H1 (cell line): ENCODE data around the gene ARHGAP26. TPM values are rescaled to one million over a fixed set of nuclear protein-coding genes. Genes with fewer than 3 reads are reported as not detected.

Source experiments
- BRCA1 ChIP-seq: IDR thresholded peaks from 2 replicates; pipeline ENCODE4 v1.6.1; 2012; ENCODE audit warnings: low read depth, low read length, improper control_type of control experiment
- CHD2 ChIP-seq: IDR thresholded peaks from 2 replicates; pipeline ENCODE4 v1.6.1; 2012; ENCODE audit warnings: low read length, improper control_type of control experiment
- EGR1 ChIP-seq: IDR thresholded peaks from 2 replicates; pipeline ENCODE4 v1.6.1; 2011; ENCODE audit warnings: low read depth, low read length, borderline replicate concordance
- KDM5A ChIP-seq: fragments of 200-600 bp; IDR thresholded peaks from 2 replicates; pipeline ENCODE4 v1.7.1; 2012; ENCODE audit warnings: mild to moderate bottlenecking, low read length, inconsistent platforms, mixed read lengths
- POLR2AphosphoS5 ChIP-seq: IDR thresholded peaks from 2 replicates; pipeline ENCODE4 v1.6.1; 2011; ENCODE audit warnings: low read depth, low read length
- TEAD4 ChIP-seq: IDR thresholded peaks from 2 replicates; pipeline ENCODE4 v1.6.1; 2012; ENCODE audit warnings: low read depth, low read length, inconsistent platforms, mixed read lengths
- polyA plus RNA-seq, 7 experiments: library from polyadenylated mRNA; depleted of rRNA in 3 of 7; stranded (reverse) in 5 of 7; unstranded in 2 of 7; fragments of >200 nt in 5 of 7; fragments of 200-250 nt in 2 of 7; gene quantifications; 1 replicate in 5 of 7; 2 replicates in 1 of 7; 4 replicates in 1 of 7; pipeline versions ENCODE4 v1.2.1 to v1.2.3, GENCODE V29; 2011 to 2013; ENCODE audit warnings: missing spikeins in 2 of 7, mixed read lengths in 2 of 7
- total RNA-seq: library from RNA; stranded (reverse); fragmentation: NEBNext Ultra II Directional; extraction: Animal tissue kit (Norgen Biotek cat#: 25700); gene quantifications from 2 replicates; pipeline ENCODE4 v1.2.1, GENCODE V29; 2021
- TF ChIP-seq, protein P1 (sequence below): IDR thresholded peaks from 2 replicates; pipeline ENCODE4 v1.6.1; 2011; ENCODE audit warnings: low read length, improper control_type of control experiment

ARHGAP26 gene
- total and polyA plus RNA-seq, 2 of the 8 experiments (the other 6 are each of a cell fraction or from before 2014, with no cell fraction given), result 7.1 to 24.8 TPM

GRCh38 chr5:142823806-142824205 lies 53.6 kb downstream of the ARHGAP26 start (continued):
- no peak for TF ChIP-seq TEAD4
- no peak for TF ChIP-seq EGR1
- no peak for TF ChIP-seq CHD2
- TF ChIP-seq BRCA1, result no peak
- TF ChIP-seq POLR2AphosphoS5, result no peak
- TF ChIP-seq, protein P1, sequence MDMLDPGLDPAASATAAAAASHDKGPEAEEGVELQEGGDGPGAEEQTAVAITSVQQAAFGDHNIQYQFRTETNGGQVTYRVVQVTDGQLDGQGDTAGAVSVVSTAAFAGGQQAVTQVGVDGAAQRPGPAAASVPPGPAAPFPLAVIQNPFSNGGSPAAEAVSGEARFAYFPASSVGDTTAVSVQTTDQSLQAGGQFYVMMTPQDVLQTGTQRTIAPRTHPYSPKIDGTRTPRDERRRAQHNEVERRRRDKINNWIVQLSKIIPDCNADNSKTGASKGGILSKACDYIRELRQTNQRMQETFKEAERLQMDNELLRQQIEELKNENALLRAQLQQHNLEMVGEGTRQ, result no peak
- TF ChIP-seq KDM5A, result no peak
- TF ChIP-seq, all 59 proteins: peak for 0
